Ovary (tissue), 9 donors: Measurements from ENCODE around the gene CHST6. TPM values are rescaled to one million over a fixed set of nuclear protein-coding genes. Genes with fewer than 3 reads are reported as not detected.

Experiments used
- DNase-seq, 5 donors: peaks; one replicate each; pipeline ENCODE4 v3.0.0-alpha.2; 2019 to 2020
- H3K27ac ChIP-seq, 2 donors: fragments of 200-600 bp; one replicate each; pipeline versions ENCODE4 v1.5.1 to v1.8.0; 2019 to 2022
- H3K27me3 ChIP-seq: fragments of 200-600 bp; one replicate; pipeline ENCODE4 v1.8.0; 2022
- H3K36me3 ChIP-seq: fragments of 200-600 bp; sonication (generic); one replicate; pipeline ENCODE4 v1.5.1; 2019
- H3K4me1 ChIP-seq: one replicate; pipeline ENCODE4 v1.8.1; 2013; ENCODE audit warnings: mild to moderate bottlenecking, moderate library complexity; ENCODE audit not compliant: insufficient read depth
- H3K4me3 ChIP-seq: fragments of 200-600 bp; sonication (generic); one replicate; pipeline ENCODE4 v1.5.1; 2017
- H3K9me3 ChIP-seq, 2 donors: fragments of 200-600 bp in 1 of 2; sonication (generic) in 1 of 2; one replicate each; pipeline versions ENCODE4 v1.5.1 to v1.8.1; 2013 to 2019; ENCODE audit warnings: mild to moderate bottlenecking in 1 of 2, moderate library complexity in 1 of 2
- CTCF ChIP-seq, 3 donors: fragments of 450-650 bp in 2 of 3; fragments of 200-600 bp in 1 of 3; IDR thresholded peaks; one replicate each; pipeline versions ENCODE4 v1.5.1 to v1.8.0; 2016 to 2022; ENCODE audit warnings: antibody characterized with exemption in 3 of 3, mild to moderate bottlenecking in 1 of 3
- EP300 ChIP-seq: sonication (generic); formaldehyde crosslinking; IDR thresholded peaks from one replicate; pipeline ENCODE4 v1.6.1; 2017; ENCODE audit warnings: antibody characterized with exemption
- POLR2A ChIP-seq: fragments of 450-650 bp; IDR thresholded peaks from one replicate; pipeline ENCODE4 v1.6.1; 2017; ENCODE audit warnings: antibody characterized with exemption, mild to moderate bottlenecking, moderate library complexity
- WGBS, 3 donors: extraction: QIAGEN DNeasy Blood & Tissue Kit in 1 of 3; methylation state at CpG; one replicate each; pipeline versions ENCODE4 v1.1.5 to v1.1.7; 2013 to 2017; 5-methylcytosine and 5-hydroxymethylcytosine counted together
- intact Hi-C, 4 donors: fragments of 100-400 bp; cut with DNase I; formaldehyde crosslinking; loops; one replicate each; pipeline versions ENCODE4 v1.11.0 to v1.15.1; 2022 to 2023
- polyA plus RNA-seq, 2 donors: library from polyadenylated mRNA; stranded (reverse); fragments of 200-250 nt in 1 of 2; fragments of 350-450 nt in 1 of 2; fragmentation: Illumina TruSeq in 1 of 2; extraction: RNeasy Lipid Tissue Mini Kit (QIAGEN cat#74804) in 1 of 2; gene quantifications; one replicate each; pipeline ENCODE4 v1.2.3, GENCODE V29; 2013 to 2014
- total RNA-seq, 7 donors: library from RNA; depleted of rRNA in 2 of 7; stranded (reverse); fragments of >200 nt in 2 of 7; fragmentation: NEBNext Ultra II Directional in 3 of 7; extraction: Animal tissue kit (Norgen Biotek cat#: 25700) in 3 of 7; gene quantifications; one replicate each; pipeline versions ENCODE4 v1.1.0 to v1.2.4, GENCODE V29; 2016 to 2023
- donor health status: DM: no; HTN: no; CAD: no; lungs with moderate emphysema.
- donor health status: DM: no; HTN: no; CAD: no.
- donor health status: Bipolar disorder and iron deficiency.
- donor health status: DM: yes; HTN: yes; CAD: no.
- donor health status: DM: no; HTN: no; CAD: no.
- donor health status: DM: yes; HTN: yes; CAD: no.

The CHST6 gene
- total and polyA plus RNA-seq, 9 donors = 0.04 to 1.4 (median 0.50) TPM

GRCh38 chr16:75483222-75483621, 12.0 kb downstream of the CHST6 start:
- intact Hi-C loops = loop anchor here in 1 of 4 donors (2.0 kb wide), 1 partner anchor 16 kb away; no protein-coding TSS in a partner anchor
- H3K9me3 ChIP-seq = no peaks in the 10 kb centered on the region
- no peaks in the 10 kb centered on the region for H3K36me3 ChIP-seq
- H3K4me3 ChIP-seq = no peak overlapping the region
- no peak overlapping the region for H3K27ac ChIP-seq
- no peak for DNase-seq
- WGBS, 3 donors = 87 to 94% (median 88%) methylated on average over 2 of the region's 2 CpGs
- H3K27me3 ChIP-seq = no peaks in the 10 kb centered on the region
- H3K4me1 ChIP-seq = no peaks in the 10 kb centered on the region
- TF ChIP-seq EP300 = no peak
- TF ChIP-seq POLR2A = no peak
- TF ChIP-seq CTCF (IDR thresholded peaks at IDR 0.05) = no peak

- H3K4me3 ChIP-seq = no peak overlapping the region
- TF ChIP-seq CTCF (IDR thresholded peaks at IDR 0.05) (no peak), POLR2A (no peak), EP300 (no peak)
- no peak for DNase-seq
- intact Hi-C loops = loop anchor here in 1 of 4 donors (2.0 kb wide), 1 partner anchor 16 kb away; no protein-coding TSS in a partner anchor
- H3K27me3 ChIP-seq = no peaks in the 10 kb centered on the region
- WGBS, 3 donors = 70 to 73% (median 71%) methylated on average over 14 of the region's 14 CpGs
- no peaks in the 10 kb centered on the region for H3K4me1 ChIP-seq
- H3K9me3 ChIP-seq = no peaks in the 10 kb centered on the region
- H3K36me3 ChIP-seq = no peaks in the 10 kb centered on the region
- H3K27ac ChIP-seq = no peak overlapping the region
Measured at GRCh38 chr16:75482434-75483205, 12.6 kb downstream of the CHST6 start.

GRCh38 chr16:75481475-75481874, 13.8 kb downstream of the CHST6 start:
- H3K4me1 ChIP-seq = no peaks in the 10 kb centered on the region
- no peaks in the 10 kb centered on the region for H3K9me3 ChIP-seq
- WGBS, 3 donors = 75 to 82% (median 77%) methylated on average over 7 of the region's 7 CpGs
- no peak for TF ChIP-seq CTCF (IDR thresholded peaks at IDR 0.05)
- H3K36me3 ChIP-seq = no peaks in the 10 kb centered on the region
- no peak overlapping the region for H3K4me3 ChIP-seq
- no peak overlapping the region for H3K27ac ChIP-seq
- no peak for DNase-seq
- intact Hi-C loops = no loop called here
- no peaks in the 10 kb centered on the region for H3K27me3 ChIP-seq

GRCh38 chr16:75479421-75479990, 15.7 kb downstream of the CHST6 start:
- Histone ChIP-seq H3K36me3 (no peaks in the 10 kb centered on the region), H3K4me3 (no peak overlapping the region), H3K4me1 (no peaks in the 10 kb centered on the region), H3K9me3 (no peaks in the 10 kb centered on the region), H3K27ac (no peak overlapping the region), H3K27me3 (no peaks in the 10 kb centered on the region)
- TF ChIP-seq CTCF (IDR thresholded peaks at IDR 0.05) = no peak
- TF ChIP-seq POLR2A = no peak
- TF ChIP-seq EP300 = no peak
- no peak for DNase-seq
- WGBS, 3 donors = 93 to 94% (median 94%) methylated on average over 47 of the region's 47 CpGs
- intact Hi-C loops = loop anchor here in 2 of 4 donors (10.0 kb wide), 2 partner anchors 165 to 285 kb away; partner anchors contain the start of genes KARS1 (in 1 of the 2) and TERF2IP (in 1 of the 2)
